NCI-H2081 (cell line): Measurements from ENCODE around the gene BSG.
"Not testable (repeated sequence)": the region's sequence is repeated elsewhere in the genome, so short reads cannot be mapped to it uniquely, and the experiment has no call there.

Experiments used
- DNase-seq, 2 experiments: peaks; one replicate each; lab custom pipeline; 2025; lab: John Stamatoyannopoulos, UW

BSG gene

DNA sequence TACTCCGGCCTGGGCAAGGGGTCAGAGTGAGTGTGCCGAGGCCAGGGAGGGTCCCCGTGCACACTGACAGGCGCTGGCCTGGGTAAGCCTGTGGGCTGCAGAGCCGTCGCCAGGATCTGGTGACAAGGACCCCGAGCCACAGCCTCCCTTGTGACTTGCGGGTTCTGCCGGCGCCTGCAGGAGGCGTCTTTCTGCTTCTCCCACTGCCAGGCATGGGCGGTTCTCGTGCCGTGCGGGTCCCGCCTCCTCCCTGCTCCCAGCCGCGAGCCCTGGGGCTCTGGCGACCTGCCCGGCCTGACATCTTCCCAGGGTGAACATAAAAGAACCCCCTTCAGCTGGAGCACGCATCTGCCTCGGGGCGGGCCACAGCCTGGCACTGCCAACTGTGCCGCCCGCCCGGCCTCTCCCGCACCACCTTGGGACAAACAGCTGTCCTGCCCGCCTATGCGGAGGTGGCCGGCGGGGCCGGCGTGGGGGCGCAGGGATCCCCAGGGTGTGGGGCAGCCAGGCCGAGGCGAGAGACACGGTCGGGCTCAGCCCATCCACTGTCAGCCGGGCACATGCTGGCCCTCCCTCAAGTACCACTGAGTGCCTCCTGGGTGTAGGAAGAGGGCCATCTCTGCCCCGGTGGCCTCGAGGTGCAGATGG lies 15.8 kb downstream of the BSG start:
- DNase-seq, result peak; percentile 94 to 95

DNA sequence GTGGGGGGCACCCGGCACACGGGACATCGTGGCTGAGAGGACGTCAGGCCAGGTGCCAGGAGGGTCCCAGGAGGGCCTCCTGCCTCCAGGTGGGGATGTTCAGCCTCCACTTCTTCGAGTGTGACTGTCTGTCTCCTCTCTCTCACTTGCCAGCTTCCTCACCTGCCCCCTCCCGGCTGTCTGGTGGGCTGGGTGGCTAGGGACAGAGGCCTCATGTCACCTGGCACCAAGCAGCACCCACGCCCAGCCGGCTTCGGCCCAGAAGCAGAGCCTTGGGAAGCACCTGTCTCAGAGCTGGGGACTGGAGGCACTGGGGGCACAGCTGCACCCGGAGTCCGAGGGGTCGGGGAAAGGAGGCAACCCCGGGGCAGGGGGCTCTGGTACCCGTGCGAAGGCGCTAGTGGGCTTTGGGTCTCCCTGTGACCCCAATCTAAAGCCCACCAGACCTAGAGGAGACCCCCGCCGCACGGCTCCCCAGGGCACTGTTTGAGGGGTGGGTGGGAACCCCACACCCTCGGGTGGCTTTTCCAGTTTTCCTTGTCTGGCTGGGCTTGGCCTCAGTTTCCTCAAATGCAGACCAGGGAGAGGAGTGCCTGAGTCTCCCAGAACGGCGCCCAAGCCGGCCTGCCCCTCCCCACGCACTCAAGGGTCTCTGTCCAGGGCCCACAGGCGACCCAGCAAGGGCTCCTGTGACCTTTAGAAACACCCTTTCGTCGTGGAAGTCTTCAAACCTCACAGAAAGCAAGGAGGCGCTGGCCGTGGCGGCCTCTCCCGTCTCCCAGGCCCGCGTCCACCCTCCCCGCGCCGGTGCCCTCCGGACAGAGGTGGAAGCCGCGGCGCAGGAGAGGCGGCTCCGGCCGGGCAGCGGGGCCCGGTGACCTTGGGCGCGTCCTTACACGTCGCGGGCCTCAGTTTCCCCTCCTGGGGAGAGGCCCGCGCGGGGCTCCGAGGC lies 16.6 kb downstream of the BSG start:
- DNase-seq, result peak; percentile 63 to 74

DNA sequence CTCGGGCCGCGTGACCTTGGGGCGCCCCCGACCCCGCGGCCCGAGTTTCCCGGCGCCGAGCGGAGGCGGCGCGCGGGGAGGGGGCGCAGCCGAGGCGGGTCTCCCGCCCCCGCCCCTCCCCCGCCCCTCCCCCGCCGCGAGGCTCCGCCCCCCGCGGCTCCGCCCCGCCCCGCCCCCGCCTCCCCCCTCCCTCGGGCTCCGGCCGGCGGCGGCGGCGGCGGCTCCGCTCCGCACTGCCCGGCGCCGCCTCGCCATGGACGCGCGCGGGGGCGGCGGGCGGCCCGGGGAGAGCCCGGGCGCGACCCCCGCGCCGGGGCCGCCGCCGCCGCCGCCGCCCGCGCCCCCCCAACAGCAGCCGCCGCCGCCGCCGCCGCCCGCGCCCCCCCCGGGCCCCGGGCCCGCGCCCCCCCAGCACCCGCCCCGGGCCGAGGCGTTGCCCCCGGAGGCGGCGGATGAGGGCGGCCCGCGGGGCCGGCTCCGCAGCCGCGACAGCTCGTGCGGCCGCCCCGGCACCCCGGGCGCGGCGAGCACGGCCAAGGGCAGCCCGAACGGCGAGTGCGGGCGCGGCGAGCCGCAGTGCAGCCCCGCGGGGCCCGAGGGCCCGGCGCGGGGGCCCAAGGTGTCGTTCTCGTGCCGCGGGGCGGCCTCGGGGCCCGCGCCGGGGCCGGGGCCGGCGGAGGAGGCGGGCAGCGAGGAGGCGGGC lies 17.4 kb downstream of the BSG start, which contains the start of gene HCN2:
TSS of gene HCN2 (plus strand) at position 189 of the 703 bp plus-strand sequence. CDS start at position 254, 65 bp downstream.
- DNase-seq, result no peak

DNA sequence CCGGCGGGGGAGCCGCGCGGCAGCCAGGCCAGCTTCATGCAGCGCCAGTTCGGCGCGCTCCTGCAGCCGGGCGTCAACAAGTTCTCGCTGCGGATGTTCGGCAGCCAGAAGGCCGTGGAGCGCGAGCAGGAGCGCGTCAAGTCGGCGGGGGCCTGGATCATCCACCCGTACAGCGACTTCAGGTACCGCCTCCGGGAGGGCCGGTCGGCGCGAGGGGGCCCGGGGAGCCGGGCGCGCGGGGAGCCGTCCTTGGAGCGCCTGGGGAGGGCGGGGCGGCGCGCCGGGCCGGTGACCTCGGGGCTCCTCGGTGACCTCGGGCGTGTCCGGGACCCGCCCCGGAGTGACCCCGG lies 18.0 kb downstream of the BSG start:
- peak in 1 of 2 experiments; percentile 46 for DNase-seq

DNA sequence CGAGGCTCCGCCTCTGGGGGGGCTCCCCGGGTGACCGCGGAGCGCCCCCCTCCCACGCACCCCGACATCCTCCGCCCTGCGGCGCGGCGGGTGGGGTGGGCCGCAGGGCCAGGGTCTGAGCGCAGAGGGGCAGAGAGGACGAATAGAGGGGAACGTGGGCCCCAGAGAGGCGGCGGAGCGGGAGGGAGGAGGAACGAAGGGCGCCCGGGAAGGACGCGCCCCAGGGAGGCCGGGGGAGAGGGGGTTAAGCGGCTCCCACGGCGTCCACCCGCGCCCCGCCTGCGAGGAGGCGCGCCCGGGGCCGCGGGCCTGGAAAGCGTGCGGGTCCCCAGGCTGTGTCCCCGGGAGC lies 18.3 kb downstream of the BSG start:
- no peak for DNase-seq

DNA sequence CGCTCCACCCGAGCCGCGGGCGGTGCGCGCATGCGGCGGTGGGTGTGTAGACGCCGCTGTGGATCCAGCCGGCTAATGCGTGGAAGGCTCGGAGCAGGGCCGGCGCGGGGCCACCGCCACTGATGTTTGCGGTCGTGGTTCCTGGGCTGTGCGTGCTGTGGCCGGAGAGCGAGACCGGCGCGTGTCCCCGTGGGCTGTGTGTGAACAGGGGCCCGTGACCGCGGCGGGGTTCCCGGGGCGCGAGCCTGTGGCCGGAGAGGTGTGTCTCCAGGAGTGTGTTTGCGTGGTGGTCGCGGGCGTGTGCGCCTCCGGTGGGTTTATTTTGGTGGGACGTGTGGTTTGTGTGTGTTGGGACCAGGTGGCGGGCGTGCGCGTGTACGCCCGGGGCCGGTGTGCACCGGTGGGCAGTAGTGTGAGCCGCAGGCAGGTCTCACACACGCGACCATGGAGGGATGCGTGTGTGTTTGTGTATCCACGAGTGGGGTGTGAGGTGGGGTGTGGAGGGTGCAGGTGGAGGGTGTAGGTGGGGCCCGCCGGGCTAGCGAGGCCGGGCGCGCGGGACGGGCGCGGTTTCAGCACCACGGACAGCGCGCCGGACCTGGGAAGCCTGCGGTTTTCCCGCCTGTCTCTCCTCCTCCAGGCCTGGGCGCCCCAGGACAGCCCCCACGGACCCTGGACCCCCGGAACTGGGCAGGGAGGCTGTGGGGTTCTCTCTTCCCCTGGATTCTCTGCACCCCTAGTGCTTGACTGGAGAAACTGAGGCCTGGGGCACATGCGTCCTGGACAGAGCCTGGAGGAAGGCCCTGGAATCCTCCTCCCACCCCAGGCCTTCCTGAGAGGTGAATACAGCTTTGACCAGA lies 18.9 kb downstream of the BSG start:
- no peak for DNase-seq

DNA sequence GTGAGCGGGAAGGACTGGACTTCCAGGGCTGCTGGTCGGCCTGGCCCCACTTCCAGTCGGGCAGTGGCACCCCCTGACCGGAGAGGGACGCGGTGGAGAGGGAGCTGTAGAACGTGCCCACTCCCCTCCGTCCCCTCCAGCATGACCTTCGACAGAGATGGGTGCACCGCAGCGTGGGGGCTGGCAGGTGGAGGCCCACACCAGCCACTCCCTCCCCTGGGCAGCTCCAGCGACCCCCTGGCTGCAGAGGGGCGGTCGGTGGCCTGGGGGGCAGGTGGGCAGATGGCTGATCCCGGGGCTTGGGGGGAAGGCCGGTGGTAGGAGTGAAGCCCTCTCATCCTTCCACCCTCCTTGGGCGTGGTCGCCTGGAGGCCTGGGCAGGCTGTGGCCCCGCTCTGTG lies 19.7 kb downstream of the BSG start:
- DNase-seq, result no peak

DNA sequence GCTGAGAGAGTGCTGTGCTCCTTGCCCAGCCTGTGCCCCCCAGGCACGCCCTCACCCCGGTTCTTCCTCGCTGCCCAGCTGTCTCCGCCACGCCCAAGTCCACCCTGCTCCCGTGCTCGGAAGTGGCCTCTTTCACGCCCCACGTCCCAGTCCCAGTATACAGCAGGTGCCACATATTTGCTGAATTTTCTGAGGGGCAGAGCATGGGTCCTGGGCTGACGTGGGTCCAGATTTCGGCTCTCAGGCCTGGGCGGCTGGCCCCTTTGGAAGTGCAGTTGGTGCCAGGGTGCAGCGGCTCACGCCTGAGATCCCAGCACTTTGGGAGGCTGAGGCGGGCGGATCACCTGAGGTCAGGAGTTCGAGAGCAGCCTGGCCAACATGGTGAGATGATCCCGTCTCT lies 20.7 kb downstream of the BSG start:
- no peak for DNase-seq

DNA sequence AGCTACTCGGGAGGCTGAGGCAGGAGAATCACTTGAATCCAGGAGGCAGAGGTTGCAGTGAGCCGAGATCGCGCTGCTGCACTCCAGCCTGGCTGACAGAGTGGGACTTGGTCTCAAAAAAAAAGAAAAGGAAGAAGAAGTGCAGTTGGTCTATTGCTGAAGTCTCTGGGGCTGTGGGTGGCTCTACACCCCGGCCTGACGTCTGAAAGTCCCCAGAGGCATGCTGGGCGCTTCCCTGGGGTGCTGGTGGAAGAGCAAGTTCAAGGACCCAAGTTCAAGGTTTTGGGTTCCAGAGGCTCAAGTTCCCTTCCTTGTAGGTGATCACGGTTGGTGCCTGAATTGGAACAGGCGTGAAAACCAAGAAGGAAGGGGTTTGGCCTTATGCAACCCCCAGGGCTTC lies 21.1 kb downstream of the BSG start:
- no peak for DNase-seq

DNA sequence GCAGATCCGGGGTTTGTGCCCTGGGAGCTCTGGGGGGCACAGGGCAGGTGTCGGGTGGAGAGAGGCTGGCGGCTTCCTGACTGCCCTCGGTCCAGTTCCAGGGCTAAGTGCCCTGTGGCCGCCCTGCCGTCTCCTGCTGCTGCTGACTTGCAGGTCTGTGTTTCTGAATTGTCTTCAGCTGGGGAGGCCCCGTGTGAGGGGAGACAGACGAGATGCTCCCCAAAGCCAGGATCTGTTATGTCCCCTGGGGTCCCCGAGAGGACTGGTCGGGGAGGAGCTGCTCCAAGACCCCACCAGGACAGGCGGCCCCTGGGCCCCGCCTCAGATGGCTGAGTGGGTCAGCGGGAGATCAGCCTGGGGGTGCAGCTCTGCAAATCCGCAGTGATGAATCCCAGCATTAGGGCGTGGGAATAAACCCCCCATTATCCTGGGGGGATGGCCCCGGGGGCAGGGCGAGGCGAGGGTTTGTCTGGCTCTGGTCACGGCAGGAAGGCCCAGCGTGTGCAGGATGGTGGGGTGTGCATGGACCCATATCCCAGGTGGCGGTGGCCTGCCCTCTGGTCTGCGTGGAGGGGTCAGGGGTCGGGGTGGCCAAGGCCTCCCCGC lies 22.0 kb downstream of the BSG start:
- no peak for DNase-seq

DNA sequence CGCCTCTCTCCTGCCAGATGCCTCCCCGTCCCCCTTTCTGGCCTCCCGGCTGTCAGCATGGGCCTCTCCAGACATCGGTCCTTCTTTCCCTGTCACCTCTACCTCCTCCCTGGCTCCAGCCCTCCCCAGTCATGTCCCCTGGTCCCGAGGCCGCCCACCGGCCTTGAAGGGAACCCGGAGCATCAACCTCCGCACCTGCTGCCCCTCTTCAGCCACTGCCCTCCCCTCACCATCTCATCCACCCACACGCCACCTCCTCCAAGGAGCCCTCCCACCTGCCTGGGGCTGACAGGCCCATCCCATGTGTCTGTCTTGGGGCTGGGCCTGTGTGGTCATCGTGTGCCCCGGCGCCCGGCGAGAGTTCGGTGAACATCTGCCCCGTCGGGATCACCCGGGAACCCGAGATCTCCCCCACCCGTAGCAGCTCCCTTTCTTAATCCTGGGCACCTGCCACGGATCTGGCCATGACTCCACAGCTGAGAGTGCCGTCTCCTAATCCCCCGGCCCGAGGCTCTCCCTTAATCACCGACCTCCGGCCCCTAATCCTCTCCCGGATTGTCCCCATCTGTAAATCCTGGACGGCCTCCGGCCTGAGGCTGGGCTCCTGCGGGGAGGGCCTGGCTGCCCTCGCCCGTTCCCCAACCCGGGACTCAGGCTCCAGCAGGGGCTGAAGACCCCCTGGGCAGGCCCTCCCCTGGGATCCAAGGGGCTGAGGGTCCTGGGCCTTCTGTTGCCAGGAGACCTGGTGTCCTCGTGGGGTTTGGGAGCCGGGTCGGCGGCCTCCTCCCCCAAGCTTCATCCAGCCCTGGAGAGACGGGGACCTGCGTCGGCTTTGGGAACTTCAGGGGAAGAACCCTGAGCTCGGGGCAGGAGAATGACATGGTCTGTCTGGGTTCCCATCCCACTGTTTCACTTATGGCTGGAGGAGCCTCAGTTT lies 23.2 kb downstream of the BSG start:
- no peak for DNase-seq

DNA sequence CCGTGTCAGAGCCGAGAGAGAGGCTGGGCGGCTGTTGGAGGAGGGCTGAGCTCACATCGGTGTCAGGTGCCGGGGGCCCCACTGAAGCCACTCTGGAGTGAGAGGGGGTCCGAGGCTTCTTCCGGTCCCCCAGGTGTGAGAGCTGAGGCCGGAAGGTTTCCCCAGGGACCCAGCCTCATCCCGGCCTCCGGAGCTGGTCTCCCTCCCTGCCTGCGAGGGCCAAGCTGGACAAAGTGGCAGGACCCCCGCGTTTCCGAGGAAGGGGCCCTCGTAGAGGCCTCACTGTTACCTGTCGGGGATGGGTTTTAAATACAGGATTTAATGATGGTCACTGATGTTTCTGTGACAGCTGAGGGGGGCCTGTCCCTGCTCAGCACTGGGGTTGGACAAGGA lies 23.9 kb downstream of the BSG start:
- no peak for DNase-seq

DNA sequence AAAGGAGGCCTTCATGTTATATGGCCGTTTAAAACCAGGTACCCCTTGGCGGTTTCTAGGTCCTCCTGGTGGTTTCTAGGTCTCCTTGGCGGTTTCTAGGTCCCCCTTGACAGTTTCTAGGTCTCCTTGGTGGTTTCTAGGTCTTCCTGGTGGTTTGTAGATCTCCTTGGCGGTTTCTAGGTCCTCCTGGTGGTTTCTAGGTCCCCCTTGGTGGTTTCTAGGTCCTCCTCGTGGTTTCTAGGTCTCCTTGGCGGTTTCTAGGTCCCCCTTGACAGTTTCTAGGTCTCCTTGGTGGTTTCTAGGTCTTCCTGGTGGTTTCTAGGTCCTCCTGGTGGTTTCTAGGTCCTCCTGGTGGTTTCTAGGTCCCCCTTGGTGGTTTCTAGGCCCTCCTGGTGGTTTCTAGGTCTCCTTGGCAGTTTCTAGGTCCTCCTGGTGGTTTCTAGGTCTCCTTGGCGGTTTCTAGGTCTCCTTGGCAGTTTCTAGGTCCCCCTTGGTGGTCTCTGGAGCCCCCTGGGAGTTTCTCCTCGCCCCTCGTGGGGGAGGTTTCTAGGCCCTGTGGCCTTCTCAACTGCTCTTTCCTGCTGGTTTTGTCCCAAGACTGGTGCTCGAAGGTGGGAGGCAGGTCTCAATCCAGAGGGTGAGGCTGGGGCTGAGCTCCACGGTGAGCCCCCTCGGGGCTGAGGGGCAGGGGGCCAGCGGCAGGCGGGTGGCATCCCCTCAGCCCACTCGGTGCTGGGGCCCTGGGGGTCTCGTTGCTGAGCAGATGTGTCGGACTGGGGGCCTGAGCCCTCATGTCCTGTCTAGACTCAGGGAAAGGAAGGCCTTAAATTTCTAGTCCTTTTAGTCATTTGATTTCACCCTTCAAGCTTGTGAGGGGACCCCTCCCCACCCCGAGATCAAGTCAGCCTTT lies 25.3 kb downstream of the BSG start:
- no peak for DNase-seq

DNA sequence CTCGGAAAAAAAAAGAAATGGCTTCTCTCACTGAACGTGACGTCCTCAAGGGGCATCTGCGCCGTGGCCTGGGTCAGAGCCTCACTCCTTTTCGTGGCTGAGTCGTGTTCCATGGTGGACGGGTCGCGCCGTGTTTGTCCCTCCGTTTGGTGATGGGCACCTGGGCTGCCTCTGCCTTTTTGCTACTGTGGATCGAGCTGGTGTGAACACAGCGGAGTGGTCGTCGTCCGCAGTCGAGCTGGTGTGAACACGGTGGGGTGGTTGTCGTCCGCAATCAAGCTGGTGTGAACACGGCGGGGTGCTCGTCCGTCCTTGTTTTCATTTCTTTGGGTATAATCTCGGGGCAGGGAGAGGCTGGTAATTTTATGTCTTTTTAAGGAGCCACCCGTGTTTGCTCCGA lies 28.9 kb downstream of the BSG start:
- DNase-seq, result no peak

DNA sequence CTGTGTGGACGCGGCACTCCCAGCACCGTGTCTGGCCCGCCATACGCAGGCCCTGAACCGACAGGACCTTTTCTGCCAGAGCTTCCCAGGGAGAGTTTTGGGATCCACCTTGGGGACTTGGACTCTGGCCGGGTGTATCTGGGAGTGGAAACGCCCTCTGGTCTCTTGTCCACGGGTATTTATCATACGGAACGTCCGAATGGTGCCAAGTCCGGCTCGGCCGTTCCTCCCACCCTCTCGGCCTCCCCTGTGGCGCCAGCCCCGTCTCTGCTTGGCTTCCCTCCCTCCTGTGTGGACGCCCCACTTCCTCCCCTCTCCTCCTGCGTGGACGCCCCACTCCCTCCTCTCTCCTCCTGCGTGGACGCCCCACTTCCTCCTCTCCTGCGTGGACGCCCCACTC lies 29.4 kb downstream of the BSG start:
- no peak for DNase-seq

DNA sequence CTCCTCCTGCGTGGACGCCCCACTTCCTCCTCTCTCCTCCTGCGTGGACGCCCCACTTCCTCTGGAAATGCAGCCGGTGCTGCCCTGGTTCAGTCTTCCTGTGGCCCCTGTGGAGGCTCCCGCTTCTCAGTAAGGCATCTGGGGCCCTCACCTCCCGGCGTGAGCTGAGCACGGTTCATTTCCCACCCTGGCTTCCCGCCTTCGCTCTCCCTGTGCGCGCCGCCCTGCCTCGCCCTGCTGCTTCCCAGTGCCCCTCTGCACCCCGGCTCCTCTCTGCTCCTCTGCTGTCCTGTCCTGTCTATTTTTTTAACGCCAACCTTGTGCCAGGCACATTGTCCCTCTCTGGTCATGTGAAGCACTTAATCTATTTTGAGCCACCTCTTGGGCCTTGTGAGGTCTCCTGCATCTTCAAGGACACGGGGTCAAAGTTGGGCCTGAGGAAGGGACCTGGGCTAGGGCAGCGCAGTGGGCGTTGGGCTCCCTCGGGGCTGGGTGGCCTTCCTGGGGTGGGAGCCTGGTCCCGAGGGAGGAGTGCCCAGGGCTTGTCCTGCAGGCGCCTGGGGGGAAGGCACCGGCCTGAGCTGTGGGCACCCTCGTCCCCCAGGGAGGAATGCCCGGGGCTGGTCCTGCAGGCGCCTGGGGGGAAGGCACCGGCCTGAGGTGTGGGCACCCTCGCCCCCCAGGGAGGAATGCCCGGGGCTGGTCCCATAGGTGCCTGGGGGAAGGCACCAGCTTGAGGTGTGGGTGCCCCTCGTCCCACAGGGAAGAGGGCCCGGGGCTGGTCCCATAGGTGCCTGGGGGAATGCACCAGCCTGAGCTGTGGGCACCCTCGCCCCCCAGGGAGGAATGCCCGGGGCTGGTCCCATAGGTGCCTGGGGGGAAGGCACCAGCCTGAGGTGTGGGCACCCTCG lies 30.2 kb downstream of the BSG start:
- no peak for DNase-seq

DNA sequence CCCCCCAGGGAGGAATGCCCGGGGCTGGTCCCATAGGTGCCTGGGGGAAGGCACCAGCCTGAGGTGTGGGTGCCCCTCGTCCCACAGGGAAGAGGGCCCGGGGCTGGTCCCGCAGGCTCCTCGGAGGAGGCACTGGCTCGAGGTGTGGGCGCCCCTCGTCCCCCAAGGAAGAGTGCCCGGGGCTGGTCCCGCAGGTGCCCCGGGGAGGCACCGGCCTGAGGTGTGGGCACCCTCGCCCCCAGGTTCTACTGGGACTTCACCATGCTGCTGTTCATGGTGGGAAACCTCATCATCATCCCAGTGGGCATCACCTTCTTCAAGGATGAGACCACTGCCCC lies 30.9 kb downstream of the BSG start:
- DNase-seq, result not testable (repeated sequence)

DNA sequence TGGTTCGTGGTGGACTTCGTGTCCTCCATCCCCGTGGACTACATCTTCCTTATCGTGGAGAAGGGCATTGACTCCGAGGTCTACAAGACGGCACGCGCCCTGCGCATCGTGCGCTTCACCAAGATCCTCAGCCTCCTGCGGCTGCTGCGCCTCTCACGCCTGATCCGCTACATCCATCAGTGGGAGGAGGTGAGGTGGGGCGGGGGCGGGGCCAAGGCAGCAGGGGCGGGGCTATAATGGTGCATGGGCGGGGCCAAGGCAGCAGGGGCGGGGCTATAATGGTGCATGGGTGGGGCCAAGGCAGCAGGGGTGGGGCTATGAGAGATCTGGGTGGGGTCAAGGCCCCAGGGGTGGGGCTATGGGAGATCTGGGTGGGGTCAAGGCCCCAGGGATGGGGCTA lies 31.4 kb downstream of the BSG start:
- not testable (repeated sequence) for DNase-seq
